Endothelial cell of umbilical vein (primary cell): Measurements from ENCODE around the gene SEC22C. TPM values are rescaled to one million over a fixed set of nuclear protein-coding genes. Genes with fewer than 3 reads are reported as not detected.

Source experiments
- BruUV-seq: library from RNA; stranded (reverse); fragments of 400-500 nt; replicated peaks from 2 replicates; lab custom pipeline; 2021; lab: Mats Ljungman, UMichigan
- CTCF ChIA-PET: fragments of 300-600, 350-600 bp; sonication (Branson Sonifier 250); formaldehyde crosslinking; loops from one replicate; lab custom pipeline; 2021; ENCODE audit warnings: antibody characterized with exemption, inconsistent platforms; lab: Charles Lee
- POLR2A ChIA-PET: fragments of 300-600, 350-600 bp; sonication (Branson Sonifier 250); formaldehyde crosslinking; loops from one replicate; lab custom pipeline; 2021; ENCODE audit warnings: antibody characterized with exemption, inconsistent platforms; lab: Charles Lee
- DNase-seq: peaks from one replicate; pipeline ENCODE4 v3.0.0-alpha.2; 2011; ENCODE audit warnings: low read depth, low spot score
- FAIRE-seq: peaks from 2 replicates; lab custom pipeline; 2011; peaks lifted over from hg19 to GRCh38; lab: Jason Lieb, UNC
- H2AFZ ChIP-seq: 2 replicates; pipeline ENCODE4 v1.6.0; 2012; ENCODE audit warnings: low read depth, low read length, control low read depth, inconsistent platforms
- H3K27ac ChIP-seq: 2 replicates; pipeline ENCODE4 v1.5.1; 2011; ENCODE audit warnings: low read depth, mild to moderate bottlenecking, control low read depth, low read length, moderate library complexity; ENCODE audit not compliant: insufficient read depth
- H3K27me3 ChIP-seq, 2 experiments: 2 replicates each; pipeline versions ENCODE4 v1.6.0 to v1.6.1; 2011; ENCODE audit warnings: low read length in 2 of 2, mixed read lengths in 1 of 2; ENCODE audit not compliant: control insufficient read depth in 2 of 2, insufficient read depth in 2 of 2
- H3K36me3 ChIP-seq, 2 experiments: 2 replicates in 1 of 2; 3 replicates in 1 of 2; pipeline ENCODE4 v1.5.1; 2011; ENCODE audit warnings: low read length in 2 of 2, mild to moderate bottlenecking in 1 of 2, moderate library complexity in 1 of 2; ENCODE audit not compliant: control insufficient read depth in 2 of 2, insufficient read depth in 2 of 2; ENCODE audit errors: extremely low read depth in 1 of 2
- H3K4me1 ChIP-seq: 3 replicates; pipeline ENCODE4 v1.5.1; 2011; ENCODE audit warnings: mild to moderate bottlenecking, low read length; ENCODE audit not compliant: control insufficient read depth, insufficient read depth; ENCODE audit errors: extremely low read depth
- H3K4me2 ChIP-seq: 2 replicates; pipeline ENCODE4 v1.6.1; 2011; ENCODE audit warnings: low read length, control low read depth, mixed read lengths; ENCODE audit not compliant: insufficient read depth
- H3K4me3 ChIP-seq, 3 experiments: fragments of 200-600 bp in 1 of 3; sonication (generic), shearing (Covaris generic) in 1 of 3; replicated peaks in 1 of 3; 2 replicates each; pipeline ENCODE4 v1.5.1; 2011 to 2016; ENCODE audit warnings: control low read depth in 3 of 3, low read length in 3 of 3, mild to moderate bottlenecking in 2 of 3, inconsistent platforms in 1 of 3, low read depth in 1 of 3, moderate library complexity in 1 of 3; ENCODE audit not compliant: insufficient read depth in 1 of 3
- H3K79me2 ChIP-seq: 2 replicates; pipeline ENCODE4 v1.6.0; 2012; ENCODE audit warnings: low read length, inconsistent platforms; ENCODE audit not compliant: control insufficient read depth, insufficient read depth
- H3K9ac ChIP-seq: replicated peaks from 2 replicates; pipeline ENCODE3; 2011; ENCODE audit warnings: low read length, control low read depth; ENCODE audit not compliant: insufficient read depth; ENCODE audit errors: extremely low read depth
- H3K9me1 ChIP-seq: replicated peaks from 3 replicates; pipeline ENCODE4 v1.6.0; 2011; ENCODE audit warnings: mild to moderate bottlenecking, low read length; ENCODE audit not compliant: control insufficient read depth, insufficient read depth; ENCODE audit errors: extremely low read depth
- H3K9me3 ChIP-seq: replicated peaks from 2 replicates; pipeline ENCODE4 v1.5.1; 2012; ENCODE audit warnings: low read length, inconsistent platforms; ENCODE audit not compliant: control insufficient read depth, insufficient read depth
- H4K20me1 ChIP-seq: replicated peaks from 2 replicates; pipeline ENCODE3; 2011; ENCODE audit warnings: mild to moderate bottlenecking, low read length; ENCODE audit not compliant: control insufficient read depth, insufficient read depth; ENCODE audit errors: extremely low read depth
- CTCF ChIP-seq, 2 donors: IDR thresholded peaks; 1 replicate in 1 of 2; 2 replicates in 1 of 2; pipeline ENCODE4 v1.5.1; 2011; ENCODE audit warnings: low read length in 2 of 2, mild to moderate bottlenecking in 2 of 2, moderate library complexity in 2 of 2, control low read depth in 1 of 2, inconsistent platforms in 1 of 2, low read depth in 1 of 2; ENCODE audit not compliant: insufficient read depth in 1 of 2; ENCODE audit errors: extremely low read depth in 1 of 2
- EZH2 ChIP-seq: IDR thresholded peaks from 2 replicates; pipeline ENCODE4 v1.6.1; 2012; ENCODE audit warnings: borderline replicate concordance, low read depth, mild to moderate bottlenecking, moderate library complexity, low read length, inconsistent platforms; ENCODE audit not compliant: severe bottlenecking
- FOS ChIP-seq: IDR thresholded peaks from 2 replicates; pipeline ENCODE4 v1.6.1; 2011; ENCODE audit warnings: mild to moderate bottlenecking, low read length, moderate library complexity, borderline replicate concordance; ENCODE audit not compliant: insufficient read depth
- GATA2 ChIP-seq: IDR thresholded peaks from 2 replicates; pipeline ENCODE4 v1.7.0; 2011; ENCODE audit warnings: low read depth, mild to moderate bottlenecking, moderate library complexity, mixed read lengths, low read length; ENCODE audit not compliant: insufficient read length, insufficient read depth
- JUN ChIP-seq: IDR thresholded peaks from 2 replicates; pipeline ENCODE4 v1.6.1; 2011; ENCODE audit warnings: borderline replicate concordance, low read depth; ENCODE audit not compliant: insufficient read length, insufficient read depth
- MAX ChIP-seq: IDR thresholded peaks from 2 replicates; pipeline ENCODE4 v1.6.1; 2011; ENCODE audit not compliant: insufficient read depth, insufficient read length
- MYC ChIP-seq: IDR thresholded peaks from one replicate; pipeline ENCODE4 v1.6.1; 2011; ENCODE audit warnings: mild to moderate bottlenecking, low read depth, low read length
- POLR2A ChIP-seq: IDR thresholded peaks from 2 replicates; pipeline ENCODE4 v1.6.1; 2012; ENCODE audit warnings: low read depth, mild to moderate bottlenecking, control low read depth, low read length
- POLR2AphosphoS5 ChIP-seq: IDR thresholded peaks from 2 replicates; pipeline ENCODE4 v1.6.1; 2012; ENCODE audit warnings: low read depth, mild to moderate bottlenecking, control low read depth, low read length, moderate library complexity; ENCODE audit not compliant: insufficient read depth
- dilution Hi-C: fragments of 300-500 bp; cut with MboI; formaldehyde crosslinking; loops from one replicate; pipeline ENCODE4 v1.15.0; 2019; ENCODE audit warnings: low sequenced_read_pairs; ENCODE audit not compliant: extremely low pct_ligation_motif_present
- intact Hi-C: fragments of 100-400 bp; cut with micrococcal nuclease; formaldehyde crosslinking; loops from one replicate; pipeline ENCODE4 v1.10.0; 2022
- polyA plus RNA-seq, 4 experiments: library from polyadenylated mRNA; depleted of rRNA in 3 of 4; stranded (reverse) in 3 of 4; unstranded in 1 of 4; fragments of >200 nt; gene quantifications; 2 replicates each; pipeline versions ENCODE4 v1.2.1 to v1.2.3, GENCODE V29; 2011 to 2012; ENCODE audit warnings: missing spikeins in 1 of 4
- total RNA-seq: library from RNA; stranded (reverse); gene quantifications from 2 replicates; pipeline ENCODE4 v1.2.3, GENCODE V29; 2021

SEC22C gene
- total and polyA plus RNA-seq, 2 donors (not counting 3 experiments of a cell fraction or from before 2014, with no cell fraction given), result 43.9 to 61.9 TPM

GRCh38 chr3:42501681-42502428 lies 79.9 kb downstream of the SEC22C start:
- intact Hi-C loops, result loop anchor here (1.0 kb wide), 4 partner anchors 29 to 45 kb away; no protein-coding TSS in a partner anchor
- H4K20me1 ChIP-seq, result no peaks in the 10 kb centered on the region
- no peaks in the 10 kb centered on the region for H3K9me3 ChIP-seq
- peaks cover 6 to 10% of the 10 kb centered on the region in 2 experiments for H3K27me3 ChIP-seq
- dilution Hi-C loops, result no loop called here
- H3K4me3 ChIP-seq, result peak overlapping the region; percentile 32 to 38 (median 35)
- peak overlapping the region; percentile 82 for H3K4me2 ChIP-seq
- peak overlapping the region; percentile 85 for H2AFZ ChIP-seq
- H3K9me1 ChIP-seq, result no peaks in the 10 kb centered on the region
- ChIA-PET POLR2A (interaction anchor here (1.1 to 2.2 kb wide), 2 partner anchors 12 to 29 kb away, joined by 3 to 9 read pairs; no protein-coding TSS in a partner anchor), CTCF (interaction anchor here (0.7 to 3.2 kb wide), 22 partner anchors 9 to 272 kb away, joined by 3 to 31 read pairs (median 5); no protein-coding TSS in a partner anchor)
- TF ChIP-seq JUN, result no peak
- peak; percentile 64 to 88 for TF ChIP-seq CTCF (IDR thresholded peaks at IDR 0.05; ENCODE audit: extremely low read depth in 1 of 2, insufficient read depth in 1 of 2, low read depth in 1 of 2, low read length in 2 of 2)
- no peak for TF ChIP-seq POLR2A
- TF ChIP-seq MAX, result no peak
- no peak for TF ChIP-seq MYC
- TF ChIP-seq GATA2, result no peak
- no peak for TF ChIP-seq POLR2AphosphoS5
- peak; percentile 20 for TF ChIP-seq EZH2
- TF ChIP-seq FOS, result no peak
- BruUV-seq, result no TSS peak
- no peaks in the 10 kb centered on the region for H3K79me2 ChIP-seq
- H3K9ac ChIP-seq, result no peak overlapping the region
- DNase-seq, result peak; percentile 50
- H3K4me1 ChIP-seq, result peaks cover 6% of the 10 kb centered on the region
- peak; percentile 83 for FAIRE-seq
- H3K27ac ChIP-seq, result no peak overlapping the region
- no peaks in the 10 kb centered on the region for H3K36me3 ChIP-seq
